Neural crest cell (in vitro differentiated cells): ENCODE data around the gene VSIG10L. TPM values are rescaled to one million over a fixed set of nuclear protein-coding genes. Genes with fewer than 3 reads are reported as not detected.

Source experiments
- DNase-seq: peaks from one replicate; pipeline ENCODE4 v3.0.0; 2021; ENCODE audit warnings: low read depth, mixed read lengths, low spot score
- H3K27ac Mint-ChIP-seq: one replicate; pipeline ENCODE4 v1.8.0; 2021; ENCODE audit warnings: mild to moderate bottlenecking, mixed read lengths; ENCODE audit not compliant: unreplicated experiment
- H3K27me3 Mint-ChIP-seq: 2 replicates; pipeline ENCODE4 v1.8.0; 2021; ENCODE audit warnings: low read depth, mild to moderate bottlenecking, mixed read lengths
- H3K36me3 Mint-ChIP-seq: 2 replicates; pipeline ENCODE4 v1.8.0; 2021; ENCODE audit warnings: low read depth, mild to moderate bottlenecking, mixed read lengths
- H3K4me1 Mint-ChIP-seq: 2 replicates; pipeline ENCODE4 v1.8.0; 2021; ENCODE audit warnings: mixed read lengths
- H3K4me3 Mint-ChIP-seq: one replicate; pipeline ENCODE4 v1.8.0; 2021; ENCODE audit warnings: mild to moderate bottlenecking, mixed read lengths
- H3K9me3 Mint-ChIP-seq: 2 replicates; pipeline ENCODE4 v1.8.0; 2021; ENCODE audit warnings: mixed read lengths
- total RNA-seq: library from RNA; stranded (reverse); gene quantifications from 2 replicates; pipeline ENCODE4 v1.2.1, GENCODE V29; 2021
- TF ChIP-seq, protein P1 (sequence below): fragments of 200-600 bp; sonication (generic); conservative IDR thresholded peaks from 2 replicates; pipeline ENCODE4 v1.5.0; 2021; ENCODE audit warnings: antibody characterized with exemption, mild to moderate bottlenecking

The VSIG10L gene
- total RNA-seq, 1 donor from 2014 or later, result 3.1 TPM

DNA sequence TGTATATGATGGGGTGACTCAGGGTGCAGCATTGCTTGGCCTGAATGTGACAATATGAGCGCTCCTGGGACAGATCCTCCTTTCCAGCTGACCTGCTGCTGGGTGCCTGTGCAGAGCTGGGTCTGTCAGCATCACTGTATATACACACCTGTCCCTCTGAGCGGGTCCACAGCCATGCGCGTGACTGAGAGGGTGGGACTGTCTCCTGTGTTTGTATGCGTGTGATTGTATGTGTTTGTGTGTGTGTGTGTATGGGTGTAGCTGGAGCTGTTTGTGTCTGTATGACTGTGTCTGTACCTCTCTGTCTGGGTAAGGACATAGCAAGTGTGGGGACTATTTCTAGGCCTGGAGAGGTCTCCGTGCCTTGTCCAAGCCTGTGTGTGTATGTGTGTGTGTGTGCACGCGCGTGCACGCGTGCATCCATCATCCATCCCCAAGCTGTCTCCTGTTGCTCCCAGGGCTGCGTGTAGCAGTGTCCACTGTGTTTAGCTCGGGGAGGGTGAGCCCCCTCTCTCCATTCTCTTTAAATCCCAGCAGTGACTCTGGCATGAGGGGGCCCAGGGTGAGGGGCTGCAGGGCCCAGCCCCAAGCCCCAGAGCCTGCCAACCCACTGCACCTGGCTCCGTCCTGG lies 22.2 kb downstream of the VSIG10L start:
- H3K4me1 Mint-ChIP-seq, result peaks cover 6% of the 10 kb centered on the region
- no peak overlapping the region for H3K27ac Mint-ChIP-seq
- H3K9me3 Mint-ChIP-seq, result peaks cover 2% of the 10 kb centered on the region
- H3K4me3 Mint-ChIP-seq, result no peak overlapping the region
- peaks cover under 1% of the 10 kb centered on the region for H3K36me3 Mint-ChIP-seq
- DNase-seq, result no peak
- TF ChIP-seq, protein P1, sequence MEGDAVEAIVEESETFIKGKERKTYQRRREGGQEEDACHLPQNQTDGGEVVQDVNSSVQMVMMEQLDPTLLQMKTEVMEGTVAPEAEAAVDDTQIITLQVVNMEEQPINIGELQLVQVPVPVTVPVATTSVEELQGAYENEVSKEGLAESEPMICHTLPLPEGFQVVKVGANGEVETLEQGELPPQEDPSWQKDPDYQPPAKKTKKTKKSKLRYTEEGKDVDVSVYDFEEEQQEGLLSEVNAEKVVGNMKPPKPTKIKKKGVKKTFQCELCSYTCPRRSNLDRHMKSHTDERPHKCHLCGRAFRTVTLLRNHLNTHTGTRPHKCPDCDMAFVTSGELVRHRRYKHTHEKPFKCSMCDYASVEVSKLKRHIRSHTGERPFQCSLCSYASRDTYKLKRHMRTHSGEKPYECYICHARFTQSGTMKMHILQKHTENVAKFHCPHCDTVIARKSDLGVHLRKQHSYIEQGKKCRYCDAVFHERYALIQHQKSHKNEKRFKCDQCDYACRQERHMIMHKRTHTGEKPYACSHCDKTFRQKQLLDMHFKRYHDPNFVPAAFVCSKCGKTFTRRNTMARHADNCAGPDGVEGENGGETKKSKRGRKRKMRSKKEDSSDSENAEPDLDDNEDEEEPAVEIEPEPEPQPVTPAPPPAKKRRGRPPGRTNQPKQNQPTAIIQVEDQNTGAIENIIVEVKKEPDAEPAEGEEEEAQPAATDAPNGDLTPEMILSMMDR, result no peak
- peaks cover 15% of the 10 kb centered on the region for H3K27me3 Mint-ChIP-seq

DNA sequence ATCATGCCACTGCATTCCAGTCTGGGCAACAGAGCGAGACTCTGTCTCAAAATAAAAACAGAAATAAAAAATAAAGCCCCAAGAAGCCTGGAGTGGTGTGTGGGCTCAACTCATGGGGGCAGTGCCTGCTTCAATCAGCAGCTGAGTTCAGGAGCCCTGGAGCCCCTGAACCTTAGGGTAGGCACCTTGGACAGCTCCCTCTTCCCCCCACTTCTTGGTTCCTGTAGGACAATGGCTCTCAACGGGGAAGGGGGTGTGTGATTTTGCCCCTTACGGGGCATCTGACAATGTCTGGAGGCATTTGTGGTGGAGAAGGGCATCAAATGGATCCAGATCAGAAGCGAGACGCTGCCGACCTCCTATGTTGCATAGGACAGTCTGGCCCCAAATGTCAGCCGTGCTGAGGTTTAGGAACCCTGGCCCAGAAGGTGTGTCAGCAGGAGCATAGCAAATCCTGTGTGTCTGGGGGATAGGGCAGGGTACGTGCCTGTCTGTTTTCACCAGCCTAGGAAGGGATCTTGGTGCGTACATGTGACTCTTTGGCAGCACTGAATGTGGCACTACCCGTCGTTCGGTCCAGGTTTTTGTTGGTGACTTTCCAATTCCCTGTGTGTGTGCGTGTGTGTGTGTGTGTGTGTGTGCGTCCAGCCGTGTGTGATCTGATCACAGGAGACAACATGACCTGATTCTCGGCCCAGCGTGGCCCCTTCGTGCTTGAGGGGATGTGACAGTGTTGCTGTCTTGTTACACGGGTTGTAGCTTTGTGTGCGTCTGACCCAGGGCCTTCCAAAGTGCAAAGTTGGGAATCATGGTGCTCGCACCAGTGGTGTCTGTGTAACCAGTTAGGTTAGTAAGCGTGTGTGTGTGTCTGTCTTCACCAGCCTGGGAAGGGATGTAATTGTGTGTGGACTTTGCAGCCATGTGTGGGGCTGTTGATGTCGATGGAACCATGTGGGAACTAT lies 23.0 kb downstream of the VSIG10L start:
- peak overlapping the region; percentile 51 for H3K27ac Mint-ChIP-seq
- peaks cover 19% of the 10 kb centered on the region for H3K27me3 Mint-ChIP-seq

DNA sequence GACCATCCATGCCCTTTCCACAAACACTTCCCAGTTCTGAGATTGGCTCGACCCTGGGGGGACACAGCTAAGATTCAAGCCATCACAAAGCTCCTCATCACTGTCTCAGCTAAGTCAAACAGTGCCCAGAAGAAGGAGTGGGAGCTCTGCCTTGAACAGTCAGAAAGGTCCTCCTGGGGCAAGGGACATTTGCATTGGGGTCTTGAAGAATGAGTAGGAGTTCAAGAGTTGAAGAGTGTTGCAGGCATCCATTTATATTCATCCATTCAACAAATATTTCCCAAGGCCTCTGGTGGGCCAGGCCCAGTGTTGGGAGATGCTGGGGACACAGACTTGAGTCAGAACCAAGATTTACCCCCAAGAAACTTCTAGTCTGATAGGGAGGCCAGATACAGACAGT lies 24.0 kb downstream of the VSIG10L start:
- DNase-seq, result no peak
- Mint-ChIP-seq H3K27ac (no peak overlapping the region), H3K4me3 (no peak overlapping the region), H3K27me3 (peaks cover 26% of the 10 kb centered on the region), H3K36me3 (peaks cover 3% of the 10 kb centered on the region), H3K9me3 (peaks cover 4% of the 10 kb centered on the region), H3K4me1 (peaks cover 11% of the 10 kb centered on the region)
- TF ChIP-seq, protein P1, result no peak

More for the DNA sequence above, 23.0 kb downstream of the VSIG10L start:
- Mint-ChIP-seq H3K4me3 (no peak overlapping the region), H3K4me1 (peaks cover 6% of the 10 kb centered on the region), H3K9me3 (peaks cover 4% of the 10 kb centered on the region), H3K36me3 (peaks cover 3% of the 10 kb centered on the region)
- DNase-seq, result no peak
- TF ChIP-seq, protein P1, result no peak

DNA sequence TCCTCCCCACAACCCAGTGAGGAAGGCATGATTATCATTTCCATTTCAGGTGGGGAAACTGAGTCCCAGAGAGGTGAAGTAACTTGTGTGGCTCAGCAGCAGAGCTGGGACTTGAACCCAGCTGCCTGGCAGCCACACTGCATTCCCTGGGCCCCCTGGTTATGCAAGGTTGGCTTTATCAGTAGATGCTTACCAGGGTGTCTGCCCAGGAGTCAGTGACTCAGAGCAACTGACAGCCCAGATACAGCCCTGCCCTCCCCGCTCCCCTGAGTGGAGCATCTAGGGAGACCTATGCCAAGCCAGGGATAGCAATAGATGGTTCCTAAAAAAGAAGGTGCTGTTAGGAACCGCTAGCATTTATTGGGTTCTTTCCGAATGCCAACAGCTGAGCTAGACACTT lies 24.6 kb downstream of the VSIG10L start:
- Mint-ChIP-seq H3K9me3 (peaks cover 4% of the 10 kb centered on the region), H3K36me3 (peaks cover 3% of the 10 kb centered on the region), H3K4me1 (peaks cover 13% of the 10 kb centered on the region), H3K27me3 (peaks cover 26% of the 10 kb centered on the region), H3K27ac (no peak overlapping the region), H3K4me3 (no peak overlapping the region)
- DNase-seq, result no peak
- TF ChIP-seq, protein P1, result no peak

DNA sequence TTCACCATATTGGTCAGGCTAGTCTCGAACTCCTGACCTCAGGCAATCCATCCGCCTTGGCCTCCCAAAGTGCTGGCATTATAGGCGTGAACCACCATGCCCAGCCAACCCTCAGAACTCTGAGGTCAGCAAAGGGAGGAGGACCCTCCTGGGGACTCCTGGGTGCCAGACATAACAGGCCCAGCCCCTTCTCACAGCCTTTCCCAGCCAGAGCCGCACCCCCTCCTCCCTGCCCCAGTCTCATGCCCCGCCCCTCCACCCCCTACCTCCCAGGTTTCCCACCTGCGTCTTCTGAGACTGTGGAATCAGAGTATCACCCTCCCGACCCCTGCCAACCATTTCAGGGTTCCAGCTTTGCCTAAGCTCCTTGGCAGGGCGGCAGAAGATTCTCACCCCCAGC lies 25.3 kb downstream of the VSIG10L start:
- peaks cover 30% of the 10 kb centered on the region for H3K27me3 Mint-ChIP-seq
- peaks cover 4% of the 10 kb centered on the region for H3K9me3 Mint-ChIP-seq
- TF ChIP-seq, protein P1, result no peak
- H3K36me3 Mint-ChIP-seq, result peaks cover 3% of the 10 kb centered on the region
- no peak overlapping the region for H3K4me3 Mint-ChIP-seq
- H3K4me1 Mint-ChIP-seq, result peaks cover 16% of the 10 kb centered on the region
- no peak for DNase-seq
- H3K27ac Mint-ChIP-seq, result no peak overlapping the region
